GM12891 (cell line): ENCODE measurements around the gene TSPAN2.

Source experiments
- DNase-seq: peaks from one replicate; pipeline ENCODE4 v3.0.0; 2011; ENCODE audit warnings: low spot score; ENCODE audit not compliant: insufficient read length
- FAIRE-seq: peaks from 2 replicates; lab custom pipeline; 2011; peaks lifted over from hg19 to GRCh38; lab: Jason Lieb, UNC
- PAX5 ChIP-seq: IDR thresholded peaks from 2 replicates; pipeline ENCODE4 v1.6.1; 2011; ENCODE audit warnings: low read length, moderate library complexity, mild to moderate bottlenecking; ENCODE audit not compliant: insufficient read depth, severe bottlenecking
- POLR2A ChIP-seq: IDR thresholded peaks from 2 replicates; pipeline ENCODE4 v1.6.1; 2011; ENCODE audit warnings: low read depth, low read length, control low read depth
- POLR2AphosphoS5 ChIP-seq: IDR thresholded peaks from 2 replicates; pipeline ENCODE4 v1.6.1; 2011; ENCODE audit warnings: low read depth, low read length, control low read depth
- POU2F2 ChIP-seq: IDR thresholded peaks from 2 replicates; pipeline ENCODE4 v1.6.1; 2011; ENCODE audit warnings: low read depth, mild to moderate bottlenecking, control low read depth, low read length, moderate library complexity
- SPI1 ChIP-seq: IDR thresholded peaks from 2 replicates; pipeline ENCODE4 v1.6.1; 2011; ENCODE audit warnings: low read depth, low read length, control low read depth
- TAF1 ChIP-seq: IDR thresholded peaks from 2 replicates; pipeline ENCODE4 v1.6.1; 2011; ENCODE audit warnings: low read depth, low read length, control low read depth

Gene TSPAN2

DNA sequence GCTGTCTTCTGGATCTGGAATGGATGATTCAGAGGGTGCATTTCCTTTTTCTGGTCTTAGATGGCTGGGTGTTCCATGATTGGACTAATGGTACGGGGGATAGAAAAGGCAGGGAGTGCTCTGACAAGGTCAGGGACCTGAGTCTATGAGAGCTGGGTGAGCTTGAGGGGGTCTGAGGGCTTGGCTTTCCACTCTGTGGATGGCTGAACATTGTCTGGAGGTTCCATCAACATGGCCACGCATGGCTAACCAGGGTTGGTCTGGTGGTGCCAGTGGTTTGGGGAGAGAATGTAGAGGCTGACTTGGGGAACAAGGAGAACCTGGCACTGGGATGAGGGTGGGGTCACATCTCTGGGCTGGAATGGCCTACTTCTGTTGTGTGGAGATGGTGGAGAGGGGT, 41.5 kb upstream of the TSPAN2 start:
- DNase-seq (no peak), FAIRE-seq (no peak)
- no peak for TF ChIP-seq POLR2A
- no peak for TF ChIP-seq POU2F2
- TF ChIP-seq POLR2AphosphoS5 = no peak
- no peak for TF ChIP-seq TAF1
- TF ChIP-seq PAX5 = no peak
- no peak for TF ChIP-seq SPI1

DNA sequence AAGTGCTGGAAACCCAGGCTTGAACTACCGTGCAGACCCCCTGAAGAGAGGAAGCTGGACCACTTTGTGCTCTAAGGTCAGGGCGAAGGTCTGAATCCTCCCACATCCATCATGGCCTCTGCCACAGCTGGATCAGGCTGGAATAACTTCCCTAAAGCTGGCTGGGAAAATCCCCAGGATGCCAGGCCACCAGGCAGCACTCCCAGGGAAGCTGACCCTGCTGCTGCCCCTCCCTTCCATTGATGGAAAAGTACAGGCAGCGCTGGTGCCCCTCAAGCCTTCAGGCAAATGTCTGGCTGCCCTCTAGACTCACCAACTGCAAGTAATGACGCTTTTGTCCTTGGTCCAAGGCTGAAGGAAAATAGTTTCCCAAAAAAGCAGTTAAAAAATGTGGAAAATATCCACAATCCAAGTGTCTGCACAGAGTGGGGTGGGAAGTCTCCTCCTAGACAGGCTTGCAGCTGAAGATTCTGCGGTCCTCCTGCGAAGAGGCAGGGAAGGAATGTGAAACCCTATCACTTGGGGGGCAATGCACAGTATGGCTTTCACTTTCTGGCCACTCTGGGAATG, 39.9 kb upstream of the TSPAN2 start:
- DNase-seq (no peak), FAIRE-seq (no peak)
- TF ChIP-seq TAF1 (no peak), SPI1 (no peak), PAX5 (no peak), POU2F2 (no peak), POLR2AphosphoS5 (no peak), POLR2A (no peak)

DNA sequence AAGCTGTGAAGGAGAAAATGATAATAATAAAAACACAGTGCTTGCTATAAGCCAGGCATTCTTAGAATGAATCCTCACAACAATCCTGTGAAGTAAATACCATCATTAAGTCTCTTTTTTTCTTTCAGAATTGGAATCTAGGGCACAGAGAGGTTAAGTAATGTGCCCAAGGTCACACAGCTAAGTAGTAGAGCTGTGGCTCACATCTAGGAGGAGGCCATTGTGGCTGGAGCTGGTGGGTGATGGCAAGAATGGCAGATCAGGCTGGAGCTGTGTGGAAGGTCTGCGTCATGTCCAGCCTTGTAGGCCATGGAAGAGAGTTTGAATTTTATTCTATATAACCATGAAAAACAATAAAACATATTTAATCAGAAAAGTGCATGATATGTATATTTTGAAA, 38.2 kb upstream of the TSPAN2 start:
- no peak for DNase-seq
- FAIRE-seq = no peak

DNA sequence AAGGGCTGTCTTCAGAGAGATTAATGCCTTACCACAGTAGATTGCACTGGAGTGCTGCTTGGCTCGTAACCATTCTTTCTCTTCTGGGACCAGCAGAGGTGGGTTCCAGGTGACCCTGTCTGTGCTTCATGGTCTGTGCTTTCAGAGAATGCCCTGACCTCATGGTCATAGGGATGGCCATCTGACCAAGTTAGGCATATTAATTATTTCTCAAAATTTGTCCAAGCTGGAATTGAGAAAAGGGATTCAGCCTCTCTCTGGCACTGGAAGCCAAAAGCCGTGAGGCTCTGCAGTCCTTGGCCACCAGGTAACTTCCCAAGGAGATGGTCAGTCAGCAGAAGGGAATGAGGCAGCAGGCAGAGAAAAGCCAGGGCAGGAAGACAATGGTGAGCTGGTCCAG, 37.2 kb upstream of the TSPAN2 start:
- DNase-seq (no peak), FAIRE-seq (no peak)
- TF ChIP-seq POLR2A (no peak), TAF1 (no peak), POU2F2 (no peak), POLR2AphosphoS5 (no peak), PAX5 (no peak), SPI1 (no peak)

More for the DNA sequence above, 38.2 kb upstream of the TSPAN2 start:
- no peak for TF ChIP-seq POU2F2
- TF ChIP-seq TAF1 = no peak
- TF ChIP-seq PAX5 = no peak
- TF ChIP-seq POLR2A = no peak
- TF ChIP-seq SPI1 = no peak
- TF ChIP-seq POLR2AphosphoS5 = no peak

DNA sequence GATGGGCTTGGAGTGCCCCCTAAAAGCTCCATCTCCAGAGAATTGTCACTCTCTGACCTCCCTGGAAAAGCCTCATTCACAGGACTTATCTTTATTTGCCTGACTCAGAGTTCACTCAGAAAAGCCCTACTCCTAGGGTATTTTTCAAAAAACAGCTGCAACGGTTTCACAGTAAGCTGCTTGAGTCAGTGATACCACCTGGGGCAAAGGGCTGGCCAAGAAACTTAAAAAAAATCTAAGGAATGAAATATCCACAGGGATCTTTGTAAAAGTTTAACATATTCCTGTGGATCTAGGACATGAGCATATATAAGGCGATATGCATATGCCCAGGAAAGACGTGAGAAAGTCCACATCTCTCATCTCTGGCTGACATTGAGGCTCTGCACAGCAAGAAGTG, 33.8 kb upstream of the TSPAN2 start:
- TF ChIP-seq TAF1 = no peak
- no peak for TF ChIP-seq POLR2A
- TF ChIP-seq POU2F2 = no peak
- TF ChIP-seq SPI1 = no peak
- TF ChIP-seq PAX5 = no peak
- no peak for TF ChIP-seq POLR2AphosphoS5
- DNase-seq (no peak), FAIRE-seq (no peak)

DNA sequence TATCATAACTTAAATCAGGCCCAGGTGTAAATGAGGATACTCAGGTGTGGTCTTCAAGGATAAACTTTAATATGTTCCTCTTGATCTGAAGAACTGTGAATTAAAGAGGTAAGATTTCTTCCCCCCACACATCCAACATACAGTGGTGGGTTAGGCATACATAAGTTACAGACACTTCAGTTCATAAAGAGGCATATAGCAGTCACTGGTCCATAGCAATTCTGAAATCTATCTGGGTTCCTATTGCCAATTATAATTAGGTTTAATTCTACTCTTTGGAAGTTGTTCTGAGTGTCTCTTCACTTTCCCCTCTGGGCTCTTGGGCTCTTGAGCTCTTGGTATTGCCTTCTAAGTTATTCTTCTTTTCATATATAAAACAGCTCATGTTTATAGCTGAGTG, 32.5 kb upstream of the TSPAN2 start:
- FAIRE-seq (no peak), DNase-seq (no peak)
- TF ChIP-seq POU2F2 (no peak), POLR2AphosphoS5 (no peak), PAX5 (no peak), SPI1 (no peak), POLR2A (no peak), TAF1 (no peak)

DNA sequence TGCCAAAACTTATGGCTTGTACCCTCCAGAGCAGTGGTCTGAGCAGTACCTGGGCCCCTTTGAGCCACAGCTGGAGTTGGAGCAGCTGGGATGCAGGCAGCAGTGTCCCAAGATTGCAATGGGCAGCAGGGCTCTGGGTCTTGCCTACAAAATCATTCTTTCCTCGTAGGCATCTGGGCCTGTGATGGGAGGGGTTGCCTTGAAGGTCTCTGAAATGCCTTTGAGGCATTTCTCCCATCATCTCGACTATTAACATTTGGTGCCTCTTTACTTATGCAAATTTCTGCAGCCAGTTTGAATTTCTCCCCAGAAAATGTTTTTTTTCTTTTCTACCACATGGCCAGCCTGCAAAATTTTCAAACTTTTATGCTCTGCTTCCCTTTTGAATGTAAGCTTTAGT, 31.0 kb upstream of the TSPAN2 start:
- no peak for DNase-seq
- no peak for FAIRE-seq
- TF ChIP-seq SPI1 = no peak
- no peak for TF ChIP-seq POLR2AphosphoS5
- no peak for TF ChIP-seq TAF1
- TF ChIP-seq POU2F2 = no peak
- TF ChIP-seq PAX5 = no peak
- no peak for TF ChIP-seq POLR2A

DNA sequence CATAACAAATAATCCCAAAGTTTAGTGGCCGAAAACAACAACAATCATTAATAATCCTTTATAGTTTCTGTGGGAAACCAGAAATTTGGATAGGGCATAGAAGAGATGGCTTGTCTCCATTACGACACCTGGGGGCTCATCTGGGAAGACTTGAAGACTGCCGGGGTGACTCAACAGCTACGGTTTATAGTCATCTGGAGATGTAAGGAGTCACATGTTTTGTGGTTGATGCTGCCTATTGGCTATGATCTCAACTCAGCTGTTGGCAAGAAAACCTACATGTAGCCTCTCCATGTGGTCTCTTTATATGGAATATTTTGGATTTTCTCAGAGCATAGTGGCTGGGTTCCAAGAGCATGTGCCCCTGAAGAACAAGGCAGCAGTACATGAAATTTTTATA, 29.3 kb upstream of the TSPAN2 start:
- DNase-seq (no peak), FAIRE-seq (no peak)
- no peak for TF ChIP-seq SPI1

DNA sequence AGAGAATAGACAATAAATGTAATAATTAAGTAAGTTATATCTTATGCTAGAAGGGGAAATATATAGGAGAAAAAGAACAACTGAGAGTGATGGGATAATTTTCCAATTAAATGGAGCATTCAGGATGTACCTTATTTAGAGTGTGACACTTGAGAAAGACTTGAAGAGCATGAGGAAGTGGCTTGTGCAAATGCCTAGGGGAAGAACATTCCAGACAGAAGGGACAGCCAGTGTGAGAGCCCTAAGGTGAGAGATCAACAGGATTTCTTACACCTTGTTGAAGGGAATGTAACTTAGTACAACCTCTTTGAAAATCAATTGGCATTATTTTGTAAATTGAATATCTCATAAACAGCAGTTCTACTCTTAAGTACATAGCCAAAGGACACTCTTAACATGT, 28.8 kb upstream of the TSPAN2 start:
- TF ChIP-seq TAF1 = no peak
- no peak for TF ChIP-seq PAX5
- TF ChIP-seq POLR2A = no peak
- no peak for TF ChIP-seq POU2F2
- TF ChIP-seq SPI1 = no peak
- no peak for TF ChIP-seq POLR2AphosphoS5
- FAIRE-seq (no peak), DNase-seq (no peak)

DNA sequence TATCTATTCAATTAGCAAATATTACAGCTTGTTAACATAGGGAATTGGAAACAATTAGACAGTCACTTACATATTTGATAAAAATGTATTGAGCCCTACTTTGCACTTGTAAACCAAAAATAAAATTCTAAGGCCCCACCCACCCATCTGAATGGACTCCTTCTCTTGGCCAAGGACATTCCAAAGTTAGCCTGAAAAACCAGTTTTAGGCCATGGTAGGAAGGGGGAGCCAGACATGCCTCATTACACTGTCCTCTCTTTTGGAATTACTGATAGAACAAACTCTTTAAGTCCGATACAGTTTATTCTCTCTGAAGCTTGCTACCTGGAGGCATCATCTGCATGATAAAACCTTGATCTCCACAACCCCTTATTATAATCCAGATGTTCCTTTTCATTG, 28.0 kb upstream of the TSPAN2 start:
- TF ChIP-seq SPI1 (no peak), POLR2AphosphoS5 (no peak), TAF1 (no peak), PAX5 (no peak), POU2F2 (no peak), POLR2A (no peak)
- no peak for DNase-seq
- FAIRE-seq = no peak
